Occipital lobe (tissue), 2 donors: ENCODE data around the gene SYT9. TPM values are rescaled to one million over a fixed set of nuclear protein-coding genes. Genes with fewer than 3 reads are reported as not detected.

Experiments used
- DNase-seq: peaks from one replicate; lab custom pipeline; 2025; lab: John Stamatoyannopoulos, UW
- total RNA-seq: library from RNA; depleted of rRNA; stranded (reverse); fragments of >200 nt; gene quantifications from one replicate; pipeline ENCODE4 v1.2.3, GENCODE V29; 2014

SYT9 gene
- total RNA-seq, 1 donor from 2014 or later = 4.7 TPM

DNA sequence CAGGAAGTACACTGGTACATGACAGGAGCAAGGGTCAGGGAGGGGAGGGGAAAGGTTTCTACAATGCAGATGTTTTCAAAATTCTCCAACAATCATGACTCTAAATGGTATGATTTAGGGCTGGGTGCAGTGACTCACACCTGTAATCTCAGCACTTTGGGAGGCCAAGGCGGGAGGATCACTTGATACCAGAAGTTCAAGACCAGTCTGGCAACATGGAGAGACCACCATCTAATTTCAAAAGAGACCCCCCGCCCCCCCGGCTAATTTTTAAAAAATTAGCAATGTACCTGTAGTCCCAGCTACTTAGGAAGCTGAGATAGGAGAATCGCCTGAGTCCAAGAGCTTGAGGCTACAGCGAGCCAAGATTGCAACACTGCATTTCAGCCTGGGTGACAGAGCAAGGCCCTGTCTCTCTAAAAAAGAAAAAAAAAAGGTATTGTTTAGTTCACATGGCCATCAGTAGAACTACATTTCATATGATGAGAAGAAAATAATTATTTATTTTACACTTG, 217.7 kb downstream of the SYT9 start:
- no peak for DNase-seq

DNA sequence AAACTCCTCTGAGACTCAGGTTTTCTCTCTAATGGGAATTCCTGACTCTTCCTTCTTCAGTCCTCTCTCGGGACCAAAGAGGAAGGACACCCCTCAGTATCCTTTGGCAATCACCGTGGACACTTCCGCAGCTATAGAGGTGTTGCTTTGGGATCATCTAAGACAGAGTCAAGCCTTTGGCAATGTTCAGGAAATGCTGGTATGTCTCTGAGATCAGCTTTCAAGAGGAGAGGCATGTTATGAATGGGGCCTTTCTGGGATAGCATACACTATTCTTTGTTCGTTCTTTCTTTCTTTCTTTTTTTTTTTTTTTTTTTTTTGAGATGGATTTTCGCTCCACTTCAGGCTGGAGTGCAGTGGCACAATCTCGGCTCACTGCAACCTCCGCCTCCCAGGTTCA, 219.4 kb downstream of the SYT9 start:
- no peak for DNase-seq

DNA sequence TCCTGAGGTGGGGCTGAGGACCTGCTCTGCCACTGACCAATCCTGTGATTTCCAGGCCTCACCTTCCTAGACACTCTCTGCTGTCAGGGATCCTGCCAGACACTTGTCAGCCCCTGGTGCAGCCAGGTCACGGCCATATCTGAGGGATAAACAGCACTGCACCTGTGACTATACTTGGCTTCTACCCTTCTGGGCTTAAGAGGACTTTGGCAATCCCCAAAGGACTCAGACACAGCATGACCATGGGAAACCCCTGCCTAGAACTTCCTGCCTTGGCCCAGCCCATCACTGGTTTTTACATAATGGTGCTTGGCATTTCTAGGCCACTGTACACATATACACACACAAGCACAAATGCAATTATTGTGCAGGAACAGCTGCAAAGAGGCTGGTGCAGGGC, 222.0 kb downstream of the SYT9 start:
- no peak for DNase-seq

DNA sequence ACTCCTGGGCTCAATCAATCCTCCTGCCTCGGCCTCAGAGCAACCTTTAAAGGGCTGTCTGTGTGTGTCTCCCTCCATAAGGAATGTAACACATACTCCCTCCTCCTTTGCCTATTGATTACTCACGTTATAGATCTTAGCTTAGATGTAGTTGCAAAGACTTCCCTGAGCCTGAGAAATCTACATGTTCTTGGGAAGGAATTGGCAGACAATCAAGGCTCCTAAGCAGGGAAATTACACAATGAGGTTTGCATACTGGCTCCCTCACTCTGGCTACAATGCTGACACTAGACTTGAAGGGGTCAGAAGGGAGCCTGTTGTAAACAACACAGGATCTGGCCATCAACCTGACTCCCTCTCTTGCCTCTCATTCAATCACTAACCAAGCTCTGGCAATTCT, 228.4 kb downstream of the SYT9 start:
- DNase-seq = no peak

DNA sequence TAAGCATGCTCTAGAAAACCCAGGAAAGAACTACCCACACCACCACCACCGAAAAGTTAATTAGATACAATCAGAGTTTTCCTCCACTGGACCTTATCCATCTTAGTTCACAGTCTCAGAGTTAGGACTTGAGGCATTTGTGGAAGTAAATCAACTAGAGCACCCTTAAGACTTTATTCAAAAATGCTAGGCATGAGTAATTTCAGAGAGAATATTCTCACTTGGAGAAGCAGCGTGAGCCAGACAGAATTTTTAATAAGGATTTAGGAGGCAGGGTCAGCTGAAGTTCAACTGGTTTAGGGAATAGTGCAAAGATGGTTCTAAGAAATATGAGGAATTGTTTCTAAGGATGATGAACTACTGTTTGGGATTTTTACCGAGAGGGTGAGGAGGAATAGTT, 232.4 kb downstream of the SYT9 start:
- no peak for DNase-seq

DNA sequence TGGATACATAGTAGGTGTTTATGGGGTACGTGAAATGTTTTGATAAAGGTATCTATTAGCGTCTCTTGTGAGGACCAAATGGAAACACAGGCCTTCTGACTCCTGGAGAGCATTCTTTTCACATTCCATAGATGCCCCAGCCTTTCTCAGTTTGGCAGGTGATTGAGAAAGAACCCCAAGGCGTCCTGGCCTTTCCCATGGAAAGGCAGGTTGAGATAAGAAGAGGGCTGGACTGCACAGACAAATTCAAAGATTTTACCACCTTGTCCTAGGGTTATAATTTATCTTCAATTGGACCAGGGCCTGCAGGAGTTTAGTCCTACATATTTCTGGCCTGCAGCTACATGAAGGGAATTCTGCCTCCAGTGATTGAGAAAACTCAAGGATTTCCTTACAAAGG, 232.9 kb downstream of the SYT9 start:
- no peak for DNase-seq

DNA sequence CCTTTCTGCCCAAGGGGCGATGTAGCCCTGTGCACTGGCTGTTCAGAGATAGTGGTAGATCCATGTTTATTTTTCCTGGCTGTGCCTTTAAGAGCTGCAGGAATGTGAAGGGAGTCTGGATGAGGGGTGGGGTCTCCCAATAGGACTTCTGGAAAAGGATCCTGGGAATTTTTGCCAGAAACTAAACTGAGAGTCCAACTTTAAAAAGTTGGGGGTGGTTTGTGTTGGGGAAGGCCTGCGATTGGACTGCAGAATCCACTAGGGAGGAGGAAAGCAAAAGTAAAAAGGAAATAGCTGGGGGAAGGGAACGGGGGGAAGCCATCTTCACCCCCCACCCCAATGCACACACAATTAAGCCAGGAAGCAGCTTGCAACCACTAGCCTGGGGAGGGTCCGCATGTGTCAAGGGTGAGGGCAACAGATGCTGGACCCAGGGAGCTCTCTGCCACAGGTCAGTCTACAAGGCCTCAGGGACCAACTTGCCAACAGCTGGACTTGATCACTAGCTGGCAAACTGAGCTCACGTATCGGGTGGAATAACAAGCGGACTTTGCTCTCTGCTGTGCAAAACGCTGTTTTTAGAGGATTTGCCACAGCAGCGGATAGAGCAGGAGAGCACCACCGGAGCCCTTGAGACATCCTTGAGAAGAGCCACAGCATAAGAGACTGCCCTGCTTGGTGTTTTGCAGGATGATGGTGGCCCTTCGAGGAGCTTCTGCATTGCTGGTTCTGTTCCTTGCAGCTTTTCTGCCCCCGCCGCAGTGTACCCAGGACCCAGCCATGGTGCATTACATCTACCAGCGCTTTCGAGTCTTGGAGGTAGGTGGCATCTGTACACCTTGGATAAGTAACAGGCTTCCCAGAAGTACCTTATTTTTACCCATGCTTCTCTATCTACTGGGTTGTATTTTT, 233.7 kb downstream of the SYT9 start, which contains the start of gene OLFML1:
TSS of gene OLFML1 (plus strand) at position 321 of the 912 bp plus-strand sequence. CDS start at position 691, 370 bp downstream.
- DNase-seq = no peak

DNA sequence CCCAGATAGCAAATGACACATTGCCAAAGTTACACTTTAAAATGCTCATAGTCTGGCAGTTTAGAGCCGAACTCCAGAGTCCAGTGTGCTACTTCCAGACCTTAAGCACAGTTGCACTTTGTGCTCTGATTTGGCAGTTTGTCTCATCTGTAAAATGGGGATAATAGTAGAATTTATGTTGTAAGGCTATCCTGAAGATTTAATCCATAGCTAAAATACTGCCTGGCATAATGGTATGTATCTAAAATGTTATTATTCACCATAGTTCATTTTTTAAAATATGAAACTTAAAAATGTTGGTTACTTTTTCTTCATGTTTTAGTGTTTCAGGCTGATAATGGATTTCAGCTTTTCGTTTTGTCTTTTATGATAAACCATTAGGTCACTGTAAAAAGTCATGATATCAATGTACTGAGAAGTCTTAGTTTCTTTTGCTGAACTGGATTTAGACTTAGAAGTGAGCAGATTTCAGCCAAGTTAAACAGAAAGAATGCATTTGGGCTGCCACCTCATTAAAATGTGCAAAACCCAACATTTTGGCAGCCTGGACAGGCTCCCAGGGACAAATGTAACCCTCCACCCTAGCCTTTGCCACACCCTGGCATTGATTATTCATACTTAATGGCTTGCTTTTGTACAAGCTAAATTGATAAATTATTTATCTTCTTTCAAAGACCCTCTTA, 234.5 kb downstream of the SYT9 start:
- no peak for DNase-seq

DNA sequence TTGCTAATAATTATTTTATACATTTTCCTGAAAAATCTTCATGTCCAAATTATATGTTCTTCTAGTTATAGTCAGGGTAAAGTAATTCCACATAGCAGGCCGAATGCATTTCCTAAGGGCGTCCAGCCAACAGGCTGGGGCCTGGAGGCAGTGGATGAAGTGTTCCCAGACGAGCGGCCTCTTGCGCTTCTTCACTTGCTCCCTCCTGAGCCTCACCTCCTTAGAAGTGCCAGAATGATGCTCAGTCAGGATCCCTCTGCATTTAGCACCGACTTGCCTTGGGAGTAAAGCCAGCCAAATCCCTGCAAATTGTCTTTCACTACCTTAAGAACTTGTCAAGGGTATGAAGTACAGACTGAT, 235.1 kb downstream of the SYT9 start:
- DNase-seq = no peak

DNA sequence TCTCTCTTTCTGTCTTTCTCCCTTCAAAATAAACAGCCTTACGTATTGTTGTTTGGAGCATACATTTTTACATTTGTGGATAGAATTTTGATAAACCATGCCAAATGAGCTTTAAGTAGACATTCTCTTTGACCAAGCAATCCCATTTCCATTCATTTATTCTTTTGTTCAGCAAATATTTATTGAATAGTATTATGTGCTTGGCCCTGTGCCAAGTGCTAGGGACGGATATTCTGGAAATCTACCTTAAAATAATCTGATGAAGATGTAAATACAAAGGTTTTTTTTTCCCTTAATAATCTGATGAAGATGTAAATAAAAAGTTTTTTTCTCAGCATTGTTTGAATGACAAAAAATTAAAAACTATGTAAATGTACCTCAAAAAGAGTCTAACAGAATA, 235.7 kb downstream of the SYT9 start:
- no peak for DNase-seq

DNA sequence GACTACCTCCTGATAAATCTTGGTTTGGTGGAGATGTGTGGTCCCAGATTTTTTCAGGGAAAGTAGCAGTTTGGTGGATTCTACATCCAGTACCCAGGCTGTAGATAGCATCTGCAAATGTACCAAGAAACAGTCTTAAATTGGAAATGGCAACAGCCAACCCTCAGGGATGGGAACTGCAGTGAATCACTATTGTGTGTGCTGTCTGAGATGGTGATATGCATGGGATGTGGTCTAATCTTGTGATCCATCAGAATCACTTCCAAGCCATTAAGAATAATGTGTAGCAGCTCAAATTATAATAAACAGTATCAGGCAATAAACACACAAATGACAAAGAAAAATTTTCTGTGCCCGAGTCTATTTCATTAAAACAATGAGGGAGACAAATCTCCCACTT, 237.0 kb downstream of the SYT9 start:
- DNase-seq = no peak

DNA sequence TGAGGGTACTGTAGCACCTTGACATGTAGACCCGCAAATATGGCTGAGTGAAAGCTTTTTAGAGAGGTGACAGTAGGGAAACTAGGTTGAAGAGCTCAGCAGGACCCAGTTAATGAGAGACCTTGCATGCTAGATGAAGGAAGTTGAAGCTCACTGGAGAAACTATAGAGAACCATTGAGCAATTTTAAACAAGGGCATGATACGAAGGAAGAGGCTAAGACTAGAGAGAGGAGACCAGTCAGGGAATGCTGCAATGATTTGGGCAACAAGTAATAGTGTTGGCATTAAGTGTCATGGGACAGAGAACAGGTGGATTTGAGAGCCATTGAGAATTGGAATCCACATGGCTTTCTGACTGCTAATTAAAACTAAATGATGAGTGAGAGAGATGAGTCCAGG, 237.7 kb downstream of the SYT9 start:
- DNase-seq = no peak

DNA sequence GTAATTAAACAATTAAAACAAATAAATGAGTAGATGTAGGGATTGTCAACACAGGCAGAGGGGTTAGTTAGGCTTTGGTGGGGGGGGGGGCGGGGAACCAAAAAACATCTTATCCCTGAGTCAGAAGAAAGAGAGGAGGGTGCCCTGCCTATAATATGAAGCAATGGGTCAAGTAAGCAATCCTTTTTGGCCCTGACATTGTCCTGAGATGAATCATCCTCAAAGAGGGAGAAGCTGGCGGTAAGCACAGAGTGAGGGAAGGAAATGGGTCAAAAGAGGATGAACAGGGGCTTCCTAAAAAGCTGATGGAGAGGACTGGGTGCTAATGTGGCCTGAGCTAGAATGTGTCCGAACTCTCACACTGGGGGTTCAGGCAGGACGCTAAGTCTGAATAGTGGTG, 238.3 kb downstream of the SYT9 start:
- no peak for DNase-seq

DNA sequence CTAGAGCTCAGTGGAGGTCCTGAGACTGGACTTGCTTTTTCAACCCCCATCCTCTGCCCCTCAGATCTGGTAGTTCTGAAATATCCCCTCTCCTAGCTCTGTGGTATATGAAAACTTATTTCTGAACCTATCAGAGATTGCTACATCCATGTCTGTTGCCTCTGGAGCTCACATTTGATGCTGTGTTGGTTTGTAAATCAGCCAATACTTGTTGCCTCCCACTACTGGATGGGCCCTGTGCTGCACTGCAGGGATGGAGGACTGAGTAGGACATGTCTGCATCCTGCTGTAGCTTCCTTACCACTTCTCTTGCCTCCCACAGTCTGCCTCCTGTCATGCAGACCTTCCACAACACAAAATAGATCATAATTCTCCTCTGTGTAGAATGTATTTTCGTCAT, 238.8 kb downstream of the SYT9 start:
- DNase-seq = no peak

DNA sequence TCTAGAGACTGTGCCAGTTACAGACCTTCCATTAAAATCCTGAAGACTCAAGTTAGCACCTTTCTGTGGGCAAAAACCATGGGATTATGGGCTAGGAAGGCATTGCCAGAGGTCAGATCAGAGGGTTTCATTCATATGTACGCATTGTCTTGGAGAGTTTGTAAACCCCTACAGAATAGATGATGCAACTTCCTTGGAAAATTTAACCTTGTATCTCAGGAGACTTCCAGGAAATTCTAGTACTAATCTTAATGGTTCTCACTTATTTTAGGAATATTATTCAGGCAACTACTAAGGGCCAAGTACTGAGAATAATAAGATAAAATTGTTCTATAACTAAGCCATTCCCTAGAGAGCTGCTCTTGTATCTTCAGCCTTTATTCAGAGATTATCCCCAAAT, 240.5 kb downstream of the SYT9 start:
- DNase-seq = no peak

DNA sequence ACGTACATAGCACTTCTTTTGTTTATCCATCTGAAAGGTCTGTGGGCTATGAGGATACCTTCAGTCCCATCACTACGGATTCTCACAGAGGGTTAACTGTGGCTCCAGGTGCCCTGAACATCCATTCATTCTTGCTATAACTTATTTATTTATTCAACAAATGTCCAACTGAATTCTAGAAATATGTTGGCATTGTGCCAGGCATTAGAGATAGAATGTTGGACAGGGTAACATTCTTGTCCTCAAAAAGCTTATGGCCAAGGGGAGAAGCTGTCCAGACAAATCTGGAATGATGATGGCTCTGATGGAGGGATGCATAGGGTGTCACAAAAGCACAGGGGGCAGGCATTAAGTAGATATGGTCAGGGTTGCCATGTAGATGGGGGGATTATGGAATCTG, 242.0 kb downstream of the SYT9 start:
- no peak for DNase-seq

DNA sequence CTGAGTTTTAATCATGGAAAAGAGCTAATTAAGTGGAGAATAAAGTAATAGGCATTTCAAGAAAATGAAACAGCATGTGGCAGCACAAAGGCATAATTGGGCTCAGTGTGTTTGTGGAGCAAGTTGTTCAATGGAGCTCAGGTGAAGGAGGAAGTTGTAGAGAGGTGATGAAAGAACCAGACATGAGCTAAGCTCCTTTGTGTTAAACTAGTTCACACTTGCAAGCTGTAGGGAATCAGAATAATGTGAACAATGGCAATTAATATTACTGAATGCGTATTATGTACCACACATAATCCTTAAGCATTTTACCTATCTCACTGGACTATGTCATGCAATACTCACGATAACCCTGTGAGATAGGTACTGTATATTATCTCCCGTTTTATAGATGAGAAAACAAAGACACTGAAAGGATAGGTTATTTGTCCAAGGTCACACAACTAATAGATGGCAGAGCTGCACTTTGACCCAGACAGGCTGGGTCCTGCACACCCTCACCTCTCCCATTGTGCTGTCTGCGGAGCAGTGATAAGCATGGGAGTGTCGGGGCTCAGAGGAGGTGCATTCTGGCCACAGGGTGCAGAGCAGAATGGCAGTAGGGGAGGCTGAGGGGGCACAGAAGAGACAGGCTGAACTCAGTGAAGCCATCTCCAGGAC, 242.5 kb downstream of the SYT9 start:
- DNase-seq = no peak

DNA sequence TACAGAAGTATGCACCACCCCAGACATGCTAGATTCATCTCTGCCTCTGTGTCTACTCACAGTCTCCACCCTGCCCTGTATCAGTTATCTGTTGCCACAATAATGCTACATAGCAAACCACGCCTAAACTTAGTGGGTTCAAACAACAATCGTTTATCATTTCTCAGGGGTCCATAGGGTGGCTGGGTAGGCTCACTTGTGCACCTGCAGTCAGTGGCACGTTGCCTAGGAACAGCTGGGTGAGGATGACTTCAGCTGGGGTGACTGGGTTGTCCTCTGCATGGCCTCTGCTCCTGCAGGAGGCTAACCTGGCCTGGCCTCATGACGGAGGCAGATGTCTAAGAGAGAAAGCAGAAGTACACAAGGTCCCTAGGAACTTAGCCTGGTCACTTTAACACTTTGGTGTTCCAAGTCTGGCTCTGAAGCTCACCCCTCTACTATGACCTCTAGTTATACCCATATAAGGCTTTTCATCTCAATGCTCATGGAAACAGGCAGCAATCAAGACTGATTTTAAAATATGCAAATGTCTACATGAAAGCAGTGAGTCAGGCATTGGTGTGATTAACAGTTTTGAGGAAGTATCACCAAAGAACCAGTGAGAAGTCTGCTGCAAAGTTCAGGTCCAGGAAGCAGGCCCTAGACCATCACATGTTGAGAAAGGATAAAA, 244.3 kb downstream of the SYT9 start:
- no peak for DNase-seq

DNA sequence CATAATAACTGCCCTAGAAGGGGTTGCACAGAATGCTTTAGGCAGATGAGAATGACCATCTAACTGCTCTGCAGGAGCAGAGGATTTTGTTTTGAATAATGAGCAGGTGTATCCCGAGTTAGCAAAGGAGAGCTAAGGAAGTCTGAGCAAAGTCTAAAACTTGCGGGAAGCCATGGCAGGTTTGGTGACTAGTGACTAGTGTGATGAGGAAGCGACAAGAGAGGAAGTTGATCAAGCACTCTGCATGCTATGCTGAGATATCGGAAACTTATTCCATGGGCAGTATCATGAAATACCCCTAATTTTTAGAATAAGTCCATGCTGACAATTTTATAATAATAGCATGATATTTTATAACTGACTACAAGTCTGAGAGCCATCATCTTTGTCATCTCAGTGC, 246.5 kb downstream of the SYT9 start:
- no peak for DNase-seq

DNA sequence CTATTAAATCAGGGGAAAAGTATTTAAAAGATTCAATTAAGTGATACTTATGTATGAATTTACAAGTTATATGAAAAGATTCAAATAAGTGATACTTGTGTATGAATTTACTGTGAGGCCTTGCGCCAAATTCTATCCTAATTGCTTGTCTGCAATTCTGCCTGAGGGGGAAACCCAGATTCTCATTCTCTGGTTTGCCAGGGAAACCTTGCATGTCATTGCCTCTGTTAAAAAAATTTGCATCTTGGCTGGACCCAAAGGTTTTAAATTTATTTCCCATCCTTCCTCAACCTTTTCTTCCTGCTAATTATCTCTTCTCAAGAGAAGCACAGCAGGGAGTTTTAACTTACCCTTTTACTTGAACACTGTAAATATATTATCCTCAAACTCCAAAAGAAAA, 247.4 kb downstream of the SYT9 start:
- DNase-seq = no peak

DNA sequence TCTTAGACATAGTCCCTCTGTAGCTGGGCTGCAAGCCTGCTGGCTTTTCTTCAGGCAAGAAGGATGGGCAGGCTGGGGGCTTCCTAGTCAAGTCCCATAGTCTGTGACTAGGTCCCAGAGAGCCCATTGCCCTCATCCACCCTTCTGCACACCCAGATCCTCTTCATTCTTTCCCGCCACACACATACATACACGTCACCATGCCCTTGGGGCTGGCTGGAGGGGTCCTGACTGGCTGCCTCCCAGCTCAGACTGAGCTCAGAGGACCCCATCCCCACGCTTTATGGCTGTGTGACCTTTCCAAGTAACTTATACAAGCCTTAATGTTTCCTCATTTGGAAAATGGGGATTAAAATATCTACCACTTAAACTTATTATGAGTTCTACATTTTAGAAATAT, 248.5 kb downstream of the SYT9 start:
- no peak for DNase-seq

DNA sequence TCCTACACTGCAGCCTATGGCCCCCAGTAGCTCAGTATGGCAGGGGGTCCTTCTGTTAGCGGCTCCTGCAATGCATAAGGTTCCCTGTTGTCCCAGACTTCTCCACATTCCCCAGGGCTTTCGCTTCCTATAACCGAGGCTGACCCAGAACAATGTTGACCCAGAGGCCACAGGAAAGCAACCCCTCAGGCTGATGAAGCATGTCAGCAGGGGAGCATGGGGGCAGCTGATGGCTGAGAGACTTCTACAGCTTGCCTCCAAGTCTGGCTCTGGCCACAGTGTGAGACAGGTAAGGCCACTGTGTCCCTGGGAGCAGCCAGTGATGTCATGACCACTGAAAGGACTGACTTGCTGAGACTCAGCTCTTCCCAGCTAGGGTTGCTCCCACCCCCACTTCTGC, 249.5 kb downstream of the SYT9 start:
- no peak for DNase-seq
